H9 (cell line): ENCODE data around the gene NEGR1. TPM values are rescaled to one million over a fixed set of nuclear protein-coding genes. Genes with fewer than 3 reads are reported as not detected.

ENCODE experiments used
- DNase-seq: peaks from one replicate; pipeline ENCODE4 v3.0.0-alpha.2; 2017
- H2AFZ ChIP-seq: one replicate; pipeline ENCODE4 v1.6.1; 2013; ENCODE audit warnings: mild to moderate bottlenecking, low read length, control low read depth, moderate library complexity
- H2AK5ac ChIP-seq: 2 replicates; pipeline ENCODE4 v1.6.1; 2013; ENCODE audit warnings: low read length, control low read depth, mixed read lengths; ENCODE audit not compliant: insufficient read length
- H2BK120ac ChIP-seq: one replicate; pipeline ENCODE4 v1.6.1; 2013; ENCODE audit warnings: low read depth, mild to moderate bottlenecking, low read length, control low read depth, inconsistent platforms; ENCODE audit not compliant: poor library complexity, severe bottlenecking
- H2BK12ac ChIP-seq: 2 replicates; pipeline ENCODE4 v1.6.1; 2013; ENCODE audit warnings: low read length, control low read depth, mixed read lengths, low read depth; ENCODE audit not compliant: insufficient read length
- H2BK15ac ChIP-seq: 2 replicates; pipeline ENCODE4 v1.6.1; 2013; ENCODE audit warnings: low read depth, low read length, control low read depth
- H2BK20ac ChIP-seq: one replicate; pipeline ENCODE4 v1.6.1; 2013; ENCODE audit warnings: low read depth, mild to moderate bottlenecking, low read length, control low read depth, inconsistent platforms; ENCODE audit not compliant: poor library complexity, severe bottlenecking
- H2BK5ac ChIP-seq: 2 replicates; pipeline ENCODE4 v1.6.1; 2013; ENCODE audit warnings: low read length, control low read depth, mixed read lengths; ENCODE audit not compliant: insufficient read length
- H3K14ac ChIP-seq: 2 replicates; pipeline ENCODE4 v1.6.1; 2013; ENCODE audit warnings: low read length, control low read depth; ENCODE audit not compliant: insufficient read depth
- H3K18ac ChIP-seq: 2 replicates; pipeline ENCODE4 v1.6.1; 2013; ENCODE audit warnings: low read depth, mild to moderate bottlenecking, mixed read lengths, low read length, control low read depth; ENCODE audit not compliant: insufficient read length
- H3K23ac ChIP-seq: 2 replicates; pipeline ENCODE4 v1.6.1; 2013; ENCODE audit warnings: low read length, control low read depth, mixed read lengths, low read depth; ENCODE audit not compliant: insufficient read length
- H3K23me2 ChIP-seq: 2 replicates; pipeline ENCODE4 v1.6.1; 2013; ENCODE audit warnings: low read depth, mild to moderate bottlenecking, mixed read lengths, low read length, control low read depth; ENCODE audit not compliant: insufficient read length, poor library complexity, severe bottlenecking
- H3K27ac ChIP-seq: 2 replicates; pipeline ENCODE4 v1.5.1; 2013; ENCODE audit warnings: low read length, control low read depth, mixed read lengths, low read depth; ENCODE audit not compliant: insufficient read length
- H3K27me3 ChIP-seq: 2 replicates; pipeline ENCODE4 v1.6.1; 2013; ENCODE audit warnings: low read length, control low read depth, inconsistent platforms; ENCODE audit not compliant: insufficient read depth
- H3K4ac ChIP-seq: 2 replicates; pipeline ENCODE4 v1.6.1; 2013; ENCODE audit warnings: low read depth, mild to moderate bottlenecking, control low read depth, inconsistent platforms, low read length, moderate library complexity
- H3K4me1 ChIP-seq: 2 replicates; pipeline ENCODE4 v1.6.1; 2013; ENCODE audit warnings: low read length, control low read depth, inconsistent platforms; ENCODE audit not compliant: insufficient read depth
- H3K4me2 ChIP-seq: 2 replicates; pipeline ENCODE4 v1.6.1; 2013; ENCODE audit warnings: low read length, control low read depth, mixed read lengths; ENCODE audit not compliant: insufficient read length, insufficient read depth
- H3K56ac ChIP-seq: 2 replicates; pipeline ENCODE4 v1.6.1; 2013; ENCODE audit warnings: low read depth, mild to moderate bottlenecking, mixed read lengths, low read length, control low read depth; ENCODE audit not compliant: insufficient read length
- H3K79me1 ChIP-seq: 2 replicates; pipeline ENCODE4 v1.6.1; 2013; ENCODE audit warnings: low read depth, mild to moderate bottlenecking, moderate library complexity, low read length, control low read depth, inconsistent platforms; ENCODE audit not compliant: insufficient read depth, poor library complexity, severe bottlenecking
- H3K79me2 ChIP-seq: 2 replicates; pipeline ENCODE4 v1.6.1; 2013; ENCODE audit warnings: low read length, control low read depth, inconsistent platforms; ENCODE audit not compliant: insufficient read depth
- H3K9ac ChIP-seq: 2 replicates; pipeline ENCODE4 v1.6.1; 2013; ENCODE audit warnings: low read length, control low read depth, mixed read lengths; ENCODE audit not compliant: insufficient read length; ENCODE audit errors: extremely low read depth
- H3K9me3 ChIP-seq: one replicate; pipeline ENCODE4 v1.6.1; 2013; ENCODE audit warnings: low read depth, low read length, inconsistent platforms; ENCODE audit not compliant: control insufficient read depth
- H3T11ph ChIP-seq: one replicate; pipeline ENCODE4 v1.6.1; 2013; ENCODE audit warnings: mild to moderate bottlenecking, low read length, control low read depth, inconsistent platforms
- H4K20me1 ChIP-seq: one replicate; pipeline ENCODE4 v1.6.1; 2013; ENCODE audit not compliant: control insufficient read depth, insufficient read length, insufficient read depth
- H4K5ac ChIP-seq: 2 replicates; pipeline ENCODE4 v1.6.1; 2013; ENCODE audit warnings: low read depth, mild to moderate bottlenecking, mixed read lengths, low read length, control low read depth; ENCODE audit not compliant: insufficient read length
- H4K8ac ChIP-seq: replicated peaks from 2 replicates; pipeline ENCODE4 v1.6.1; 2013; ENCODE audit warnings: low read length, control low read depth, mixed read lengths, low read depth; ENCODE audit not compliant: insufficient read length
- H4K91ac ChIP-seq: 2 replicates; pipeline ENCODE4 v1.6.1; 2013; ENCODE audit warnings: low read depth, mild to moderate bottlenecking, moderate library complexity, mixed read lengths, low read length, control low read depth; ENCODE audit not compliant: insufficient read length
- H3K27ac Mint-ChIP-seq, 3 experiments: 2 replicates in 2 of 3; 3 replicates in 1 of 3; pipeline ENCODE4 v1.8.0; 2020 to 2021; ENCODE audit warnings: mixed read lengths in 3 of 3, mild to moderate bottlenecking in 1 of 3, moderate library complexity in 1 of 3
- H3K27me3 Mint-ChIP-seq: 2 replicates; pipeline ENCODE4 v1.8.0; 2021; ENCODE audit warnings: low read depth, mild to moderate bottlenecking, moderate library complexity, mixed read lengths
- H3K36me3 Mint-ChIP-seq, 3 experiments: 2 replicates in 2 of 3; 3 replicates in 1 of 3; pipeline ENCODE4 v1.8.0; 2020 to 2021; ENCODE audit warnings: low read depth in 3 of 3, mixed read lengths in 3 of 3; ENCODE audit not compliant: insufficient read depth in 1 of 3
- H3K4me1 Mint-ChIP-seq, 2 experiments: 2 replicates each; pipeline ENCODE4 v1.8.0; 2020; ENCODE audit warnings: mixed read lengths in 2 of 2
- H3K4me3 Mint-ChIP-seq, 2 experiments: 2 replicates in 1 of 2; 3 replicates in 1 of 2; pipeline ENCODE4 v1.8.0; 2020 to 2021; ENCODE audit warnings: mild to moderate bottlenecking in 2 of 2, mixed read lengths in 2 of 2, moderate library complexity in 1 of 2
- H3K9me3 Mint-ChIP-seq, 2 experiments: 2 replicates in 1 of 2; 3 replicates in 1 of 2; pipeline ENCODE4 v1.8.0; 2020; ENCODE audit warnings: mild to moderate bottlenecking in 2 of 2, mixed read lengths in 2 of 2, moderate library complexity in 1 of 2
- CTCF ChIP-seq: fragments of 200-600 bp; sonication (generic); conservative IDR thresholded peaks from 3 replicates; pipeline ENCODE4 v1.8.0; 2021; ENCODE audit warnings: antibody characterized with exemption, mild to moderate bottlenecking
- total RNA-seq: library from RNA; stranded (reverse); gene quantifications from 2 replicates; pipeline ENCODE4 v1.2.1, GENCODE V29; 2021

The NEGR1 gene
- total RNA-seq, 1 experiment from 2014 or later: 0.13 TPM

GRCh38 chr1:71435951-71436350 lies 846.4 kb downstream of the NEGR1 start:
- Histone ChIP-seq H2BK12ac (no peak overlapping the region), H2BK15ac (no peak overlapping the region), H2AFZ (no peak overlapping the region), H2BK20ac (no peak overlapping the region), H3K23me2 (no peaks in the 10 kb centered on the region), H3K56ac (no peak overlapping the region), H3K18ac (no peak overlapping the region), H2BK120ac (no peak overlapping the region), H3T11ph (no peak overlapping the region), H3K79me2 (no peaks in the 10 kb centered on the region), H3K4ac (no peak overlapping the region), H3K27ac (no peak overlapping the region), H4K20me1 (no peaks in the 10 kb centered on the region), H4K91ac (no peak overlapping the region), H2BK5ac (no peak overlapping the region), H3K9ac (no peak overlapping the region), H2AK5ac (no peak overlapping the region), H3K79me1 (no peaks in the 10 kb centered on the region), H4K8ac (no peak overlapping the region), H4K5ac (no peak overlapping the region), H3K4me1 (peaks cover 5% of the 10 kb centered on the region; the same call in 1 of the 2 replicates), H3K23ac (no peak overlapping the region), H3K4me2 (no peak overlapping the region), H3K14ac (no peak overlapping the region), H3K9me3 (no peaks in the 10 kb centered on the region), H3K27me3 (no peaks in the 10 kb centered on the region)
- no peak for TF ChIP-seq CTCF
- DNase-seq: no peak
- Mint-ChIP-seq H3K4me3 (no peak overlapping the region), H3K27me3 (no peaks in the 10 kb centered on the region), H3K36me3 (peaks cover 0 to 2% (median 0%) of the 10 kb centered on the region in 3 experiments; a peak in 1 of 7 replicates), H3K9me3 (peaks cover 0 to 4% of the 10 kb centered on the region in 2 experiments; a peak in 3 of 5 replicates), H3K4me1 (peaks cover 13 to 15% of the 10 kb centered on the region in 2 experiments), H3K27ac (no peak overlapping the region)
